Parathyroid adenoma (tissue), 2 donors: ENCODE measurements around the gene TMEM184B.

Experiments used
- H2AFZ ChIP-seq: fragments of 300-600 bp; sonication (generic); one replicate; pipeline ENCODE4 v1.7.0; 2017; ENCODE audit warnings: antibody characterized with exemption, mild to moderate bottlenecking
- H3K27ac ChIP-seq: fragments of 300-600 bp; sonication (generic); one replicate; pipeline ENCODE4 v1.7.0; 2017
- H3K27me3 ChIP-seq: fragments of 300-600 bp; sonication (generic); one replicate; pipeline ENCODE4 v1.7.0; 2017; ENCODE audit warnings: low read length; ENCODE audit not compliant: control insufficient read depth, insufficient read depth
- H3K36me3 ChIP-seq: fragments of 300-600 bp; sonication (generic); one replicate; pipeline ENCODE4 v1.7.0; 2017; ENCODE audit warnings: low read length; ENCODE audit not compliant: control insufficient read depth, insufficient read depth
- H3K4me1 ChIP-seq: fragments of 300-600 bp; sonication (generic); one replicate; pipeline ENCODE4 v1.7.0; 2017; ENCODE audit warnings: control low read depth
- H3K4me2 ChIP-seq: fragments of 300-600 bp; sonication (generic); one replicate; pipeline ENCODE4 v1.7.0; 2017; ENCODE audit warnings: low read length
- H3K4me3 ChIP-seq: fragments of 300-600 bp; sonication (generic); one replicate; pipeline ENCODE4 v1.7.0; 2017; ENCODE audit warnings: low read depth, low read length
- H3K79me2 ChIP-seq: fragments of 300-600 bp; sonication (generic); one replicate; pipeline ENCODE4 v1.7.0; 2017; ENCODE audit warnings: control low read depth
- H3K9ac ChIP-seq: fragments of 300-600 bp; sonication (generic); one replicate; pipeline ENCODE4 v1.7.0; 2017; ENCODE audit warnings: mild to moderate bottlenecking
- H3K9me3 ChIP-seq: fragments of 300-600 bp; sonication (generic); one replicate; pipeline ENCODE4 v1.7.0; 2017; ENCODE audit warnings: low read length; ENCODE audit not compliant: control insufficient read depth
- TF ChIP-seq, protein P1 (sequence below): fragments of 300-600 bp; sonication (generic); IDR thresholded peaks from one replicate; pipeline ENCODE4 v1.7.0; 2017; ENCODE audit warnings: antibody characterized with exemption, mild to moderate bottlenecking
- donor health status: primary hyperparathyroidism.

The TMEM184B gene

DNA sequence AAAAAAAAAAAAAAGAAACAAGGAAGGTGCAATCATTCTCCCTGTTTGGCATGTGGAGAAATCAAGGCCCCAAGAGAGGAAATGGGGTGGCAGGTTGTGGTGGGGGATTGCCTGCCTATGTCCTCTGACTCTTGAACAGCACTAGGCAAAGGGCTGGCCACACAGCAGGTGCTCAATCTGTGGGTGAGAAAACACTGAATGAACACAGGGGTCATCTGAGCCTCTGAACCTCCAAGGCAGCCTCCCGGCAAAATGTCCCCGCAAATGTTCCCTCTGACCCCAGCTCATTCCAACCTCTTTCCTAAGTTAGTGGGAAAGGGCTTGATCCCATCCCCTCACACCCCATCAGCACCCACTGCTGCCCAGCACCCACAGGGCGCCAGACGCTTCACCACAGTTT, 95.8 kb downstream of the TMEM184B start:
- Histone ChIP-seq H3K36me3 (no peaks in the 10 kb centered on the region), H3K4me1 (no peaks in the 10 kb centered on the region), H2AFZ (no peak overlapping the region), H3K79me2 (no peaks in the 10 kb centered on the region), H3K9me3 (no peaks in the 10 kb centered on the region), H3K9ac (no peak overlapping the region), H3K27ac (no peak overlapping the region), H3K4me3 (no peak overlapping the region), H3K27me3 (no peaks in the 10 kb centered on the region), H3K4me2 (no peak overlapping the region)
- TF ChIP-seq, protein P1, sequence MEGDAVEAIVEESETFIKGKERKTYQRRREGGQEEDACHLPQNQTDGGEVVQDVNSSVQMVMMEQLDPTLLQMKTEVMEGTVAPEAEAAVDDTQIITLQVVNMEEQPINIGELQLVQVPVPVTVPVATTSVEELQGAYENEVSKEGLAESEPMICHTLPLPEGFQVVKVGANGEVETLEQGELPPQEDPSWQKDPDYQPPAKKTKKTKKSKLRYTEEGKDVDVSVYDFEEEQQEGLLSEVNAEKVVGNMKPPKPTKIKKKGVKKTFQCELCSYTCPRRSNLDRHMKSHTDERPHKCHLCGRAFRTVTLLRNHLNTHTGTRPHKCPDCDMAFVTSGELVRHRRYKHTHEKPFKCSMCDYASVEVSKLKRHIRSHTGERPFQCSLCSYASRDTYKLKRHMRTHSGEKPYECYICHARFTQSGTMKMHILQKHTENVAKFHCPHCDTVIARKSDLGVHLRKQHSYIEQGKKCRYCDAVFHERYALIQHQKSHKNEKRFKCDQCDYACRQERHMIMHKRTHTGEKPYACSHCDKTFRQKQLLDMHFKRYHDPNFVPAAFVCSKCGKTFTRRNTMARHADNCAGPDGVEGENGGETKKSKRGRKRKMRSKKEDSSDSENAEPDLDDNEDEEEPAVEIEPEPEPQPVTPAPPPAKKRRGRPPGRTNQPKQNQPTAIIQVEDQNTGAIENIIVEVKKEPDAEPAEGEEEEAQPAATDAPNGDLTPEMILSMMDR, result no peak

DNA sequence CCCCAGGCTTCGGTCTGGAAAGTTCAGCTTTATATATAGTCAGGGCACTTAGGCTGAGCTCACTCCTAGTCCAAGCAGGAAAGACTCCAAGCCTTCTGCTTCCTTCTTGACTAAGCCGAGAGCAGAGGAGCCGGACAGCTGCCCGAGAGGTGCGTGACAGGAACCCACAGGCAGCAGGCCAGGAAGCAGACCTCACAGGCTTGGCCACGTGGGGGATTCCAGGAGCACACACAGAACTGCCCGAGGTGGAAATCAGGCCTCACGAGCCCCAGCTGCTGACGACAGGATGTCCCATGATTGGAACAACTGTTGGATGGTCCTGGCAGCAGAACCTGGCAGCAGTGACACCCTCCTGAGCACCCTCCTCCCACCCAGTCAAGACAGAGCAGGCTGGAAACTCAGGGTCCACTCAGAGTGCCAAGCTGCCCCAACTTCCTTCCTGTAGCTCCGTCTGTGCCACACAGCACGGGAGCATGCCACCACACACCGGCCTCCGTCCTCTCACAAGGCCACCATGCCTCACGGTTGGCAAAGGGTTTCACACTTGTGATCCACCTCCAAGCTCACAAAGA, 96.6 kb downstream of the TMEM184B start:
- Histone ChIP-seq H2AFZ (no peak overlapping the region), H3K9ac (no peak overlapping the region), H3K4me2 (no peak overlapping the region), H3K36me3 (no peaks in the 10 kb centered on the region), H3K27me3 (no peaks in the 10 kb centered on the region), H3K4me1 (no peaks in the 10 kb centered on the region), H3K79me2 (no peaks in the 10 kb centered on the region), H3K4me3 (no peak overlapping the region), H3K9me3 (no peaks in the 10 kb centered on the region), H3K27ac (peak overlapping the region; percentile 56)
- TF ChIP-seq, protein P1, result no peak

DNA sequence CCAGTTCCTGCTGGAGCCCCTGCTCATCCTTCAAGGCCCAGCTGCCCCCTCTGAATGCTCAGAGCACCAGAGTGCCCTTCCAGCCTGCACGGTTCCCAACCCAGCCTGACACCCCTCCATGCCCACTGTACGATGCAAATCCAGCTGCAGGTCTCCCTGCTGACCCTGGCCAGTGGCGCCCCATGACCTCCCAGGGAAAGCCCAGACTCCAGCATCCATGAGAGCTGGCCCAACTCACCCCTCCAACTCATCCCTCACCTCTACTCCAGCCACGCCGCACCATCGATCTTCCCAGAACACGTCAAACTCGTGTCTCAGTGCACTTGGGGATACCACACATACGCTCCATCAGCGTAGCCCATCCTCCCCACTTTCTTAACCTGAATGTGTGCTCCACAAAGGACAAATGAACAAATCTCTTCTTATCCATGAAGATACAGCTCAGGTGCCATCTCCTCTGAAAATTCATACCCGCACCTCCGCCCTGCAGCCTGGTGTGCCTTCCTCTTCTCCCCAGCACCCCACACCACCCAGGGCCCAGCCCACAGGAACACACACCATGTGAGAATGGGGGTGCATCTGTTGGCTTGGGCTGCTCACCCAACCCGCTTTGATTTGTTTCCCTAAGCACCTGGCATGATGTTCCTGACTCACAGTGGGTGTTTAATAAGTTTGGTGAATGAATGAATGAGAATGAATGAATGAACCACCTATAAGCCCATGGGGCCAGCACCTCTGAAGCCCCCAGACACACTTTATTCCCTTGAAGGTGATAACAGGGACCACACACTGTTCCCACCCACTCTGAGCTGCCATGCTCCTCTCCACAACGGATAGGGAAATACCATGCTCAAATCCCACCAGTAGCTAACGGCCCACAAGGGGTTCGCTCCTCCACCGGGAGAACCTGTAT, 97.3 kb downstream of the TMEM184B start:
- H3K4me2 ChIP-seq, result no peak overlapping the region
- H3K79me2 ChIP-seq, result no peaks in the 10 kb centered on the region
- no peak overlapping the region for H2AFZ ChIP-seq
- H3K4me3 ChIP-seq, result no peak overlapping the region
- H3K4me1 ChIP-seq, result no peaks in the 10 kb centered on the region
- H3K36me3 ChIP-seq, result no peaks in the 10 kb centered on the region
- peak overlapping the region; percentile 47 for H3K27ac ChIP-seq
- no peaks in the 10 kb centered on the region for H3K9me3 ChIP-seq
- H3K27me3 ChIP-seq, result no peaks in the 10 kb centered on the region
- TF ChIP-seq, protein P1, result no peak
- H3K9ac ChIP-seq, result no peak overlapping the region

DNA sequence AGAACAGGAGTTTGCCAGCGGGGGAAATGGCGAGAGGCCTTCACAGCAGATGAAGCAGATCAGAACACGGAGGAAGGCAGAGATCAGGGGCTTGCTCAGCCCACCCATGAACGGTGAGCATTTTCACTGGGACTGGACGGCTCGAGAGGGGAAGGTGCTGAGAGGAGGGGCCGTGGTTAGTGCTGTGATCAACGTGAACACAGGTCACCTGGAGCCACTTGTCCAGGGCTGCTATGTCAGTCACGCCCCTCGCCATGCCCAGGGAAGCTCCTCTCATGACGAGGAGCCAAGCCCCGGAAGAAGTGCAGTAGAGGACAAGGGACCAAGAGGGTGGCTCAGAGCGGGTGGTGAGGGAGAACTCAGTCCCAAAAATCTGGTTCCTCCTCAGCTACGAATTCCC, 98.2 kb downstream of the TMEM184B start:
- H3K27ac ChIP-seq, result no peak overlapping the region

More for the DNA sequence above, 98.2 kb downstream of the TMEM184B start:
- Histone ChIP-seq H3K36me3 (no peaks in the 10 kb centered on the region), H2AFZ (no peak overlapping the region), H3K4me3 (no peak overlapping the region), H3K27me3 (no peaks in the 10 kb centered on the region), H3K9ac (no peak overlapping the region), H3K4me1 (no peaks in the 10 kb centered on the region), H3K79me2 (no peaks in the 10 kb centered on the region), H3K4me2 (no peak overlapping the region), H3K9me3 (no peaks in the 10 kb centered on the region)
- TF ChIP-seq, protein P1, result no peak
